ENCODE results near the gene SORCS2.

DNA sequence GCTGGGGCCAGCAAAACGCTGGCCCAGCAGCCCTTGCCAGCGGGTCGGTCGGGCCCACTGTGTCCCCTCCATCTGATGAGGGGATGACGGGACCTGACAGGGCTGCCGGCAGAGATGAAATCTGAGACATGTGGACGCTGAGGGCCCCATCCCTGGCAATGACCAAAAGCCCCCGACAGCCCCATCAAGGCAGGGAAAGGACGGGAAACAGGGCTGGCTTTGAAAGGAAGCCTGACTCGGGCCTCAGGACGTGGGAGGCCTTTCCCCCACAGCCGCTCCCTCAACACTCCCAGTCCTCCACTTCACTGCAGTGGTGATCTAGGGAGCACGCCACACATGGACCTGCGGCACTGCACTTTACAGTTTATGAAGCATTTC lies 544.9 kb downstream of the SORCS2 start:
- TF ChIP-seq CTCF (IDR thresholded peaks at IDR 0.05), result no peak
- TF ChIP-seq POLR2A (IDR thresholded peaks at IDR 0.05), result no peak

Measured in prostate gland (tissue), 2 donors.